ENCODE results near the gene GRAPL. TPM values are rescaled to one million over a fixed set of nuclear protein-coding genes. Genes with fewer than 3 reads are reported as not detected.
A peak's percentile ranks its signal among the peaks of the same experiment; 100 is the strongest.
"Not testable (repeated sequence)": the region's sequence is repeated elsewhere in the genome, so short reads cannot be mapped to it uniquely, and the experiment has no call there.

Gene GRAPL
- 1 to 10 TPM in 5 of 8 experiments, under 1 TPM in 1, not detected in 2; 0.90 to 5.2 (median 1.4) TPM for total RNA-seq

- no CpG with 5 or more reads among the region's 14 CpGs for WGBS, 10 experiments
- ATAC-seq (replicated peaks in 6 of 8); H3K4me1 ChIP-seq (replicated peaks in 1 of 2); H3K27ac ChIP-seq; H3K4me3 ChIP-seq; in situ Hi-C loops (cut with MboI; ENCODE audit: low pct_unique_long_range_greater_than_20kb in 2 of 9, low sequenced_read_pairs in 9 of 9, unreplicated experiment in 9 of 9): not testable (repeated sequence)
These were observed at the start of gene GRAPL for GRCh38 chr17:19127148-19127980. Gene GRAPL (plus strand): TSS chr17:19127589. CDS start chr17:19127620, 31 bp downstream.

- H3K4me1 ChIP-seq (replicated peaks in 1 of 2); H3K27ac ChIP-seq; H3K4me3 ChIP-seq; in situ Hi-C loops (cut with MboI; ENCODE audit: low pct_unique_long_range_greater_than_20kb in 2 of 9, low sequenced_read_pairs in 9 of 9, unreplicated experiment in 9 of 9): not testable (repeated sequence)
- ATAC-seq (replicated peaks in 6 of 8) = peak; percentile 57 to 92 (median 72)
- WGBS, 10 experiments = no CpG with 5 or more reads among the region's 77 CpGs
These were observed 38.3 kb upstream of the GRAPL start for GRCh38 chr17:19088804-19089685.

- H3K4me1 ChIP-seq (replicated peaks in 1 of 2); H3K27ac ChIP-seq; H3K4me3 ChIP-seq; ATAC-seq (replicated peaks in 6 of 8); in situ Hi-C loops (cut with MboI; ENCODE audit: low pct_unique_long_range_greater_than_20kb in 2 of 9, low sequenced_read_pairs in 9 of 9, unreplicated experiment in 9 of 9): not testable (repeated sequence)
- WGBS, 10 experiments = no CpG with 5 or more reads among the region's 13 CpGs
These were observed 37.2 kb upstream of the GRAPL start for GRCh38 chr17:19090058-19090772.

- in situ Hi-C loops (cut with MboI; ENCODE audit: low pct_unique_long_range_greater_than_20kb in 2 of 9, low sequenced_read_pairs in 9 of 9, unreplicated experiment in 9 of 9); H3K4me3 ChIP-seq; H3K4me1 ChIP-seq (replicated peaks in 1 of 2); H3K27ac ChIP-seq: not testable (repeated sequence)
- no CpG with 5 or more reads among the region's 15 CpGs for WGBS, 10 experiments
- ATAC-seq (replicated peaks in 6 of 8) = peak in 3 of 8 experiments; percentile 5 to 75 (median 69)
These were observed 34.4 kb upstream of the GRAPL start for GRCh38 chr17:19092737-19093683.

- no CpG with 5 or more reads among the region's 15 CpGs for WGBS, 10 experiments
- in situ Hi-C loops (cut with MboI; ENCODE audit: low pct_unique_long_range_greater_than_20kb in 2 of 9, low sequenced_read_pairs in 9 of 9, unreplicated experiment in 9 of 9); H3K4me3 ChIP-seq; H3K27ac ChIP-seq; H3K4me1 ChIP-seq (replicated peaks in 1 of 2): not testable (repeated sequence)
- peak in 5 of 8 experiments; percentile 85 to 94 (median 91) for ATAC-seq (replicated peaks in 6 of 8)
These were observed 33.5 kb upstream of the GRAPL start for GRCh38 chr17:19093684-19094438.

- ATAC-seq (replicated peaks in 6 of 8); H3K4me3 ChIP-seq; in situ Hi-C loops (cut with MboI; ENCODE audit: low pct_unique_long_range_greater_than_20kb in 2 of 9, low sequenced_read_pairs in 9 of 9, unreplicated experiment in 9 of 9); H3K4me1 ChIP-seq (replicated peaks in 1 of 2); H3K27ac ChIP-seq: not testable (repeated sequence)
- WGBS, 10 experiments = no CpG with 5 or more reads among the region's 6 CpGs
These were observed 18.9 kb upstream of the GRAPL start for GRCh38 chr17:19108517-19108916.

- WGBS, 10 experiments = no CpG with 5 or more reads among the region's 45 CpGs
- peak; percentile 49 to 72 (median 62) for ATAC-seq (replicated peaks in 6 of 8)
- H3K27ac ChIP-seq; H3K4me1 ChIP-seq (replicated peaks in 1 of 2); H3K4me3 ChIP-seq; in situ Hi-C loops (cut with MboI; ENCODE audit: low pct_unique_long_range_greater_than_20kb in 2 of 9, low sequenced_read_pairs in 9 of 9, unreplicated experiment in 9 of 9): not testable (repeated sequence)
These were observed 16.9 kb upstream of the GRAPL start for GRCh38 chr17:19110189-19111097.

GRCh38 chr17:19111111-19111711 lies 16.2 kb upstream of the GRAPL start:
- no CpG with 5 or more reads among the region's 39 CpGs for WGBS, 10 experiments
- ATAC-seq (replicated peaks in 6 of 8) = peak; percentile 74 to 89 (median 83)

GRCh38 chr17:19111801-19112458 lies 15.5 kb upstream of the GRAPL start:
- ATAC-seq (replicated peaks in 6 of 8) = peak in 7 of 8 experiments; percentile 5 to 71 (median 47)
- Histone ChIP-seq H3K27ac (peak overlapping the region in 1 of 2 donors; percentile 77), H3K4me3 (peak overlapping the region; percentile 20 to 34 (median 26))
- no CpG with 5 or more reads among the region's 47 CpGs for WGBS, 10 experiments
- H3K4me1 ChIP-seq (replicated peaks in 1 of 2); in situ Hi-C loops (cut with MboI; ENCODE audit: low pct_unique_long_range_greater_than_20kb in 2 of 9, low sequenced_read_pairs in 9 of 9, unreplicated experiment in 9 of 9): not testable (repeated sequence)

More at GRCh38 chr17:19111111-19111711, 16.2 kb upstream of the GRAPL start:
- Histone ChIP-seq H3K4me3 (peak overlapping the region; percentile 37 to 59 (median 39)), H3K27ac (peak overlapping the region; percentile 78 to 89)
- H3K4me1 ChIP-seq (replicated peaks in 1 of 2); in situ Hi-C loops (cut with MboI; ENCODE audit: low pct_unique_long_range_greater_than_20kb in 2 of 9, low sequenced_read_pairs in 9 of 9, unreplicated experiment in 9 of 9): not testable (repeated sequence)

GRCh38 chr17:19112459-19112826 lies 14.9 kb upstream of the GRAPL start:
- no CpG with 5 or more reads among the region's 18 CpGs for WGBS, 10 experiments
- ATAC-seq (replicated peaks in 6 of 8); in situ Hi-C loops (cut with MboI; ENCODE audit: low pct_unique_long_range_greater_than_20kb in 2 of 9, low sequenced_read_pairs in 9 of 9, unreplicated experiment in 9 of 9); H3K27ac ChIP-seq; H3K4me3 ChIP-seq; H3K4me1 ChIP-seq (replicated peaks in 1 of 2): not testable (repeated sequence)

All from motor neuron (in vitro differentiated cells).